Astrocyte (in vitro differentiated cells and primary cell): ENCODE results near the gene CDKN2B-AS1. TPM values are rescaled to one million over a fixed set of nuclear protein-coding genes. Genes with fewer than 3 reads are reported as not detected.
A peak's percentile ranks its signal among the peaks of the same experiment; 100 is the strongest.

Experiments
- DNase-seq: peaks from one replicate; pipeline ENCODE4 v3.0.0-alpha.2; 2010; ENCODE audit warnings: low read depth
- FAIRE-seq: peaks from 2 replicates; lab custom pipeline; 2011; peaks lifted over from hg19 to GRCh38; lab: Jason Lieb, UNC
- H2AFZ ChIP-seq: 2 replicates; pipeline ENCODE4 v1.6.0; 2012; ENCODE audit warnings: low read depth, low read length, inconsistent platforms
- H3K27ac ChIP-seq: 2 replicates; pipeline ENCODE4 v1.5.1; 2011; ENCODE audit warnings: low read depth, low read length, inconsistent platforms
- H3K27me3 ChIP-seq: 2 replicates; pipeline ENCODE4 v1.6.0; 2011; ENCODE audit warnings: low read length, inconsistent platforms; ENCODE audit not compliant: insufficient read depth
- H3K36me3 ChIP-seq: 2 replicates; pipeline ENCODE4 v1.5.1; 2011; ENCODE audit warnings: low read length, inconsistent platforms; ENCODE audit not compliant: insufficient read depth
- H3K4me1 ChIP-seq: 2 replicates; pipeline ENCODE4 v1.5.1; 2011; ENCODE audit warnings: low read length, inconsistent platforms; ENCODE audit not compliant: insufficient read depth
- H3K4me2 ChIP-seq: 2 replicates; pipeline ENCODE4 v1.6.0; 2012; ENCODE audit warnings: low read length, inconsistent platforms
- H3K4me3 ChIP-seq: 2 replicates; pipeline ENCODE4 v1.5.1; 2011; ENCODE audit warnings: low read depth, mild to moderate bottlenecking, low read length, inconsistent platforms; ENCODE audit not compliant: insufficient read depth
- H3K79me2 ChIP-seq: 2 replicates; pipeline ENCODE4 v1.6.0; 2012; ENCODE audit warnings: mild to moderate bottlenecking, low read length, inconsistent platforms; ENCODE audit not compliant: insufficient read depth
- H3K9ac ChIP-seq: 2 replicates; pipeline ENCODE4 v1.6.0; 2012; ENCODE audit warnings: mild to moderate bottlenecking, low read length, inconsistent platforms
- H3K9me3 ChIP-seq: 2 replicates; pipeline ENCODE4 v1.5.1; 2012; ENCODE audit warnings: low read depth, mild to moderate bottlenecking, low read length, inconsistent platforms; ENCODE audit not compliant: insufficient read depth
- H4K20me1 ChIP-seq: 2 replicates; pipeline ENCODE4 v1.6.0; 2012; ENCODE audit warnings: low read length, inconsistent platforms; ENCODE audit not compliant: insufficient read depth
- H3K27ac Mint-ChIP-seq: one replicate; pipeline ENCODE4 v1.8.0; 2021; ENCODE audit warnings: mild to moderate bottlenecking, mixed read lengths; ENCODE audit not compliant: unreplicated experiment
- H3K27me3 Mint-ChIP-seq: one replicate; pipeline ENCODE4 v1.8.0; 2021; ENCODE audit warnings: low read depth, mixed read lengths; ENCODE audit not compliant: unreplicated experiment
- H3K36me3 Mint-ChIP-seq: one replicate; pipeline ENCODE4 v1.8.0; 2021; ENCODE audit warnings: low read depth, mixed read lengths; ENCODE audit not compliant: unreplicated experiment
- H3K4me1 Mint-ChIP-seq: one replicate; pipeline ENCODE4 v1.8.0; 2021; ENCODE audit warnings: low read depth, mixed read lengths; ENCODE audit not compliant: unreplicated experiment
- H3K4me3 Mint-ChIP-seq: one replicate; pipeline ENCODE4 v1.8.0; 2021; ENCODE audit warnings: mild to moderate bottlenecking, moderate library complexity, mixed read lengths; ENCODE audit not compliant: unreplicated experiment
- H3K9me3 Mint-ChIP-seq: one replicate; pipeline ENCODE4 v1.8.0; 2021; ENCODE audit warnings: mild to moderate bottlenecking, mixed read lengths; ENCODE audit not compliant: unreplicated experiment
- EZH2 ChIP-seq: IDR thresholded peaks from 2 replicates; pipeline ENCODE4 v1.6.1; 2012; ENCODE audit warnings: mild to moderate bottlenecking, low read length, inconsistent platforms; ENCODE audit not compliant: insufficient read depth
- total RNA-seq: library from RNA; stranded (reverse); gene quantifications from 2 replicates; pipeline ENCODE4 v1.2.1, GENCODE V29; 2021
- TF ChIP-seq, protein P1 (sequence below): IDR thresholded peaks from 2 replicates; pipeline ENCODE4 v1.5.1; 2011; ENCODE audit warnings: low read depth, mild to moderate bottlenecking, inconsistent platforms, low read length, moderate library complexity; ENCODE audit not compliant: insufficient read depth

CDKN2B-AS1 gene
- total RNA-seq, 1 donor from 2014 or later, result 2.3 TPM

DNA sequence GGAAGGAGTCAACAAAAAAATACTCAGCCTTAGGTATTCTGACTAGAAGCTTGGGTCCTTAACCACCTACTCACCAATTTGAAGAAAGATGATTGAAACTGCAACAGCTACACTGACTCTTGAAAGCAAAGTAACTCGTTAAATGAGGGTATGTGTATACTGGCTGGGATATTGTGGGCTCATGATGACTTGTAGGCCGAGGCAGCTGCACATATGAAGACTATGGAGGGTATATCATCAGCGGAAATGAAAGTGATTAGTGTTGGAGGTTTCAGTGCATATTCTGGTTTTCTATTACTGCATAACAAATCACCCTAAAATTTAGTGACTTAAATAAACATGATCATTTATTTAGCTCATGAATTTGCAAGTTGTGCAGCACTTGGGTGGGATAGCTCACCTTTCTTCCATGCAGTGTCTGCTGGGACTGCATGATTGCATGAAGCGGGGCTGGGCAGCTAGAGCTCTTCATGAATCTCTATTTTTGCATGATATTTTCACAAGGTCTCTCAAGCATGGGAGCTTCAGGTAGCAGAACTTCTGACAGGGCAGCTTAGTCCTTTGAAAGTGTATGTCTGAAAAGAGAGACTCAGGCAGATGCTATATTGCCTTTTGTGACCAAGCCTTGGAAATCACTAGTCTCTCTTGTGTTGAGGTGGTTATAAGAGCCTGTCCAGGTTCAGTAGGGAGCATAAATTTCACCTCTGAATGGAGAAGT, 110.6 kb downstream of the CDKN2B-AS1 start:
- TF ChIP-seq EZH2, result no peak
- no peak overlapping the region for H3K4me2 ChIP-seq
- Mint-ChIP-seq H3K36me3 (no peaks in the 10 kb centered on the region), H3K27me3 (no peaks in the 10 kb centered on the region), H3K9me3 (no peaks in the 10 kb centered on the region), H3K27ac (peak overlapping the region; percentile 97), H3K4me1 (peaks cover 62% of the 10 kb centered on the region), H3K4me3 (peak overlapping the region; percentile 2)
- peaks cover 41% of the 10 kb centered on the region for H3K4me1 ChIP-seq
- H3K36me3 ChIP-seq, result no peaks in the 10 kb centered on the region
- no peak for FAIRE-seq
- H3K4me3 ChIP-seq, result no peak overlapping the region
- H3K79me2 ChIP-seq, result no peaks in the 10 kb centered on the region
- H3K27me3 ChIP-seq, result no peaks in the 10 kb centered on the region
- H4K20me1 ChIP-seq, result no peaks in the 10 kb centered on the region
- H2AFZ ChIP-seq, result no peak overlapping the region
- H3K9me3 ChIP-seq, result no peaks in the 10 kb centered on the region
- no peak for DNase-seq
- no peak overlapping the region for H3K9ac ChIP-seq
- peak overlapping the region; percentile 98 for H3K27ac ChIP-seq

DNA sequence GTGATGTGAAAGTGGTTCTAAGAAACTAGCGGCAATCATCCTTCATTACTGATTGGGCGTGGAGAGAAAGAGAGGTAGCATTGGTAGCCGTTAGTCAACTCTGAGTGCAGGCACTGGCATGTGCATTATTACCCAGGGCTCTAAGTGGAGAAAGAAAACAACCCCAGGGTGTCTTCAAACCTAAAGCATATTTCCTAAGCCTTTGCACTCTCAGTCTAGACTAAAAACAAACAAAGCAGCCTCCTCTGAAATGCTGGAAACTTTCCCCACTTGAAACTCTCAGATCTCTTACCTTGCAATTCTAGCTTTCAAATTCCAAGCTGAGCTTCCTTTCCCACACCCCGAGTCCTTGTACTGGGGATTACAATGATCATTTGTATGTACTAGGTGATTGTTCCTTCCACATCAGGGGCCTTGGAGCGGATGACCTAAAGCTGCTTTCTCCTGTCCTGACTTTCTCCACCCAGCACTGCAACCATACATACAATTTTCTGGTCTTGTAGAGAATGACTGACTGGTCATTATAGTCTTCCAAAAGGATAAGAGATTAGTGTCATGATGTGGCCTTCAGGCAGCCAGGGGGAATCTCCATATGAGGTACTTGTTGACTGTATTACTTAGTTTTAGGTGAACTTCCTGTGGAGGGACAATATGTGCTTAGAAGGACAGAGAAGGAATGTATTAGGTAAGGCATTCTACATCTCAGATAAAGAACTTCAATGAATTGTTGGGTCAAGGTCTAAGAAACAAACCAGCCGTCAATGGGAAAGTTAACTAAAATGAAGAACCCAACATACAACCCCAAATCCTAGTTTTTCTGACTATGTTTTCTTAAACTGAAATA, 112.8 kb downstream of the CDKN2B-AS1 start:
- peak; percentile 89 for DNase-seq
- H3K27me3 Mint-ChIP-seq, result no peaks in the 10 kb centered on the region
- Histone ChIP-seq H2AFZ (no peak overlapping the region), H3K79me2 (no peaks in the 10 kb centered on the region), H4K20me1 (no peaks in the 10 kb centered on the region), H3K9me3 (no peaks in the 10 kb centered on the region), H3K4me3 (no peak overlapping the region), H3K27ac (peak overlapping the region; percentile 92), H3K4me2 (peak overlapping the region; percentile 26), H3K4me1 (peaks cover 54% of the 10 kb centered on the region), H3K27me3 (no peaks in the 10 kb centered on the region), H3K36me3 (no peaks in the 10 kb centered on the region), H3K9ac (peak overlapping the region; percentile 70)
- H3K4me1 Mint-ChIP-seq, result peaks cover 74% of the 10 kb centered on the region
- no peak for TF ChIP-seq EZH2
- TF ChIP-seq, protein P1, sequence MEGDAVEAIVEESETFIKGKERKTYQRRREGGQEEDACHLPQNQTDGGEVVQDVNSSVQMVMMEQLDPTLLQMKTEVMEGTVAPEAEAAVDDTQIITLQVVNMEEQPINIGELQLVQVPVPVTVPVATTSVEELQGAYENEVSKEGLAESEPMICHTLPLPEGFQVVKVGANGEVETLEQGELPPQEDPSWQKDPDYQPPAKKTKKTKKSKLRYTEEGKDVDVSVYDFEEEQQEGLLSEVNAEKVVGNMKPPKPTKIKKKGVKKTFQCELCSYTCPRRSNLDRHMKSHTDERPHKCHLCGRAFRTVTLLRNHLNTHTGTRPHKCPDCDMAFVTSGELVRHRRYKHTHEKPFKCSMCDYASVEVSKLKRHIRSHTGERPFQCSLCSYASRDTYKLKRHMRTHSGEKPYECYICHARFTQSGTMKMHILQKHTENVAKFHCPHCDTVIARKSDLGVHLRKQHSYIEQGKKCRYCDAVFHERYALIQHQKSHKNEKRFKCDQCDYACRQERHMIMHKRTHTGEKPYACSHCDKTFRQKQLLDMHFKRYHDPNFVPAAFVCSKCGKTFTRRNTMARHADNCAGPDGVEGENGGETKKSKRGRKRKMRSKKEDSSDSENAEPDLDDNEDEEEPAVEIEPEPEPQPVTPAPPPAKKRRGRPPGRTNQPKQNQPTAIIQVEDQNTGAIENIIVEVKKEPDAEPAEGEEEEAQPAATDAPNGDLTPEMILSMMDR, result no peak
- H3K27ac Mint-ChIP-seq, result peak overlapping the region; percentile 83
- H3K36me3 Mint-ChIP-seq, result no peaks in the 10 kb centered on the region
- H3K9me3 Mint-ChIP-seq, result no peaks in the 10 kb centered on the region
- FAIRE-seq, result peak; percentile 54
- peak overlapping the region; percentile 20 for H3K4me3 Mint-ChIP-seq

DNA sequence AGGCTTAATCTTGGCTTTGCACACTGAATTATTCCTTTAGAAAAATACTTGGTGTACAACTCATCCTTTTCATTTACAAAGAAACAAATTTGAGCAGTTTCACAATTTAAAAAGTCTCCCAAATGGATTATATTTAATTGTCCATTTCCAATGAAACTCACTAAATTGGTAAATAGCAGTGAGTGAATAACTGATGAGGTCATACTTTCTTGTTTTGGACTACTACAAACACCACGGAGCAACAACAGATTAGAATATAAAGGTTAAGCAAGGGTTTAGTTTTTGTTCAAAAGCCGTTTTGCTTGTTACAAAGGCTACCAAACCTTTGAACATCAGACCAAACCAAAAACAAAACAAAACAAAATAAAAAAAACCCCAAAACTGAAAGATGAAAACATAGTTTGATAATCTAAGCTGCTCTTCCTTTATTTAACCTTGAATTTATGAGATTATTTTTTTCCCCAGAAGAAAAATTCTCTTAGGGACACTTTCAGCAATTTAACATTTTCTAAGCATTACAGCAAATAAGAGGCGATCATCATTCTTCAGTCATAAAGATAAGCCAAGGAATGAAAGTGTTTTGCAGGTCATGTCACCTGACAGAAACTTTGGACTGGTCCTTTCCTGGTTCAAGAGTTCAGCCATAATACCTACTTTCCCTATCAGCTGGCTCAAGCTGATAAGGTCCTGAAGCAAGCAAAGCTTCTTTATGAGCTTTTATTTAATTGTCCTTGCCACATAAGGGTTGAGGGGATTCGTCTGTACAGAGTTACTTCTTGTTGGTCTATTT, 114.2 kb downstream of the CDKN2B-AS1 start:
- Histone ChIP-seq H3K27ac (peak overlapping the region; percentile 92), H3K79me2 (no peaks in the 10 kb centered on the region), H3K9me3 (no peaks in the 10 kb centered on the region), H3K4me1 (peaks cover 43% of the 10 kb centered on the region), H4K20me1 (no peaks in the 10 kb centered on the region), H3K27me3 (no peaks in the 10 kb centered on the region), H3K9ac (no peak overlapping the region), H2AFZ (no peak overlapping the region), H3K4me3 (no peak overlapping the region), H3K4me2 (no peak overlapping the region), H3K36me3 (no peaks in the 10 kb centered on the region)
- Mint-ChIP-seq H3K27ac (peak overlapping the region; percentile 83), H3K4me3 (peak overlapping the region; percentile 22), H3K36me3 (no peaks in the 10 kb centered on the region), H3K9me3 (no peaks in the 10 kb centered on the region), H3K27me3 (no peaks in the 10 kb centered on the region), H3K4me1 (peaks cover 79% of the 10 kb centered on the region)
- no peak for TF ChIP-seq EZH2
- TF ChIP-seq, protein P1, result no peak
- DNase-seq (no peak), FAIRE-seq (no peak)
